ENCODE results near the gene ARSB.

DNA sequence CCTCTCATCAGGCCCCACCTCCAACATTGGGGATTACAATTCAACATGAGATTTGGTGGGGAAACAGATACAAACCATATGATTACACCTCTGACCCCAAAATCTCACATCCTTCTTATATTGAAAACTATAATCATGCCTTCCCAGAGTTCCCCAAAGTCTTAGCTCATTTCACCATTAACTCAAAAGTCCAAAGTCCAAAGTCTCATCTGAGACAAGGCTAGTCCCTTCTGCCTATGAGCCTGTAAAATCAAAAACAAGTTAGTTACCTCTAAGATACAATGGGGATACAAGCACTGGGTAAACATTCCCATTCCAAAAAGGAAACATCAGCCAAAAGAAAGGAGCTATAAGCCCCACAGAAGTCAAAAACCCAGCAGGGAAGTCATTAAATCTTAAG is 26.8 kb upstream of the ARSB start:
- no peak for TF ChIP-seq POLR2AphosphoS5 (IDR thresholded peaks at IDR 0.05; ENCODE audit: low read depth, low read length)
- no peak for TF ChIP-seq SIN3A (IDR thresholded peaks at IDR 0.05; ENCODE audit: borderline replicate concordance, insufficient read depth, low read length)
- no peak for TF ChIP-seq TAF1 (IDR thresholded peaks at IDR 0.05; ENCODE audit: borderline replicate concordance, insufficient read depth, low read length)
- no peak for TF ChIP-seq FOXP2 (optimal IDR thresholded peaks at IDR 0.05; ENCODE audit: borderline replicate concordance, extremely low read depth, extremely low read length, insufficient read depth)

All from PFSK-1 (cell line).